ENCODE data around the gene BLTP2.
"Not testable (repeated sequence)": the region's sequence is repeated elsewhere in the genome, so short reads cannot be mapped to it uniquely, and the experiment has no call there.

The BLTP2 gene

DNA sequence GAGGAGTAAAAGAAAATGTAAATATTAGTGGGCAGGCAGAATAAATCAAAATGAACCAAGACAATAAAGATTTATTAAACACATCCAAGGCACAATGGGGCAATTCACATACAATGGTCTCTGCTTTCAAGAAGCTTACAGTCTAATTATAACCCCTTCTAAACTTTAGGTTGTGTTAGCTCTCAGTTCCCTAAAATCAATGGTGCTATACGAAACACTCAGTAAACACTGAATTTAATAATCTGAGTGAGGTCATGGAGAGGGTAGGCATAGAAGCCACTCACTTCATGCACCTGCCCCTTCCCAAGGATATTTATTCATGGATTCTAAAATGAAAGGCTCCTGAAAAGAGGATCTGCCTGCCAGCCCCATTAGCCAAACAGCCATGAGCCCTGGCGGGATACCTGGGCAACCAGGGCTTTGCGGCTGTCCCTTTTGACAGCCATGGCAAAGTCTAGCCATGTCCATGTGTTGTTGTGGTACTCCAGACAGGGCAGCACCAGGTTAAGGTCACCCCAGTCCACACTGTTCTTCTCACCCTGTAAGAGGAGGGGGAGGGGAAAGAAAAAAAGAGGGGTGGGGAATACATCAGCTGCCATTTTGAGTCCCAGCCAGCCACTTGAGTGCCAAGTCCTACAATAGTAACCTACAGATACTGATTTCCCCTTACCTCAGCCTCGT is 29.6 kb downstream of the BLTP2 start:
- no peak overlapping the region for H3K4me3 ChIP-seq (ENCODE audit: low read depth, low read length)
- TF ChIP-seq, protein P1, sequence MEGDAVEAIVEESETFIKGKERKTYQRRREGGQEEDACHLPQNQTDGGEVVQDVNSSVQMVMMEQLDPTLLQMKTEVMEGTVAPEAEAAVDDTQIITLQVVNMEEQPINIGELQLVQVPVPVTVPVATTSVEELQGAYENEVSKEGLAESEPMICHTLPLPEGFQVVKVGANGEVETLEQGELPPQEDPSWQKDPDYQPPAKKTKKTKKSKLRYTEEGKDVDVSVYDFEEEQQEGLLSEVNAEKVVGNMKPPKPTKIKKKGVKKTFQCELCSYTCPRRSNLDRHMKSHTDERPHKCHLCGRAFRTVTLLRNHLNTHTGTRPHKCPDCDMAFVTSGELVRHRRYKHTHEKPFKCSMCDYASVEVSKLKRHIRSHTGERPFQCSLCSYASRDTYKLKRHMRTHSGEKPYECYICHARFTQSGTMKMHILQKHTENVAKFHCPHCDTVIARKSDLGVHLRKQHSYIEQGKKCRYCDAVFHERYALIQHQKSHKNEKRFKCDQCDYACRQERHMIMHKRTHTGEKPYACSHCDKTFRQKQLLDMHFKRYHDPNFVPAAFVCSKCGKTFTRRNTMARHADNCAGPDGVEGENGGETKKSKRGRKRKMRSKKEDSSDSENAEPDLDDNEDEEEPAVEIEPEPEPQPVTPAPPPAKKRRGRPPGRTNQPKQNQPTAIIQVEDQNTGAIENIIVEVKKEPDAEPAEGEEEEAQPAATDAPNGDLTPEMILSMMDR (conservative IDR thresholded peaks at IDR 0.05; ENCODE audit: low read depth, low read length): no peak
- no peak for DNase-seq (ENCODE audit: low read depth)

DNA sequence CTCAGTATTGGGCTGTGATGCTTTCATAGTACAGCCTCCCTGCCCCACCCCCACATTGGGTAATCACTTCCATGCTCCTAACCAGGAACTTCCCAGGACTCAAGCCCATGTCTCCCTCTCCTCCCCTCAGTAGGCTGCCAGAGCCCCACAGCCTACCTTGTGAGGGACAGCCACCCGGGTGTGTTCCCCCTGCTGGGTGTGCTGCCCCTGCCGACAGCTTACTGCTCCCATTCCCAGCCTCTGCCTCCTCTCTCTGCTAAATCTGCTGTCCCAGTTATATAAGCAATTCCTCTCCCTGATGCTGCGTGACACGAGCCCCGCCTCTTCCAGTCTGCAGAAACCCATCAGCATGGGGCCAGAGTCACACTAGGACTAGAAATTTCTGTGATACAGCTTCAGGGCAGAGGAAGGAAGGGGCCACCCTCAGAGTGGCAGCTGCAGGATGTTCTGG is 31.0 kb downstream of the BLTP2 start, which contains the start of gene RSKR:
RSKR (minus strand) TSS at position 255 of the 451 bp plus-strand sequence; CDS start at position 231, 24 bp downstream.
- no peak for DNase-seq (ENCODE audit: low read depth)
- TF ChIP-seq, protein P1 (conservative IDR thresholded peaks at IDR 0.05; ENCODE audit: low read depth, low read length): no peak
- H3K4me3 ChIP-seq (ENCODE audit: low read depth, low read length): no peak within 1 kb of the TSS

DNA sequence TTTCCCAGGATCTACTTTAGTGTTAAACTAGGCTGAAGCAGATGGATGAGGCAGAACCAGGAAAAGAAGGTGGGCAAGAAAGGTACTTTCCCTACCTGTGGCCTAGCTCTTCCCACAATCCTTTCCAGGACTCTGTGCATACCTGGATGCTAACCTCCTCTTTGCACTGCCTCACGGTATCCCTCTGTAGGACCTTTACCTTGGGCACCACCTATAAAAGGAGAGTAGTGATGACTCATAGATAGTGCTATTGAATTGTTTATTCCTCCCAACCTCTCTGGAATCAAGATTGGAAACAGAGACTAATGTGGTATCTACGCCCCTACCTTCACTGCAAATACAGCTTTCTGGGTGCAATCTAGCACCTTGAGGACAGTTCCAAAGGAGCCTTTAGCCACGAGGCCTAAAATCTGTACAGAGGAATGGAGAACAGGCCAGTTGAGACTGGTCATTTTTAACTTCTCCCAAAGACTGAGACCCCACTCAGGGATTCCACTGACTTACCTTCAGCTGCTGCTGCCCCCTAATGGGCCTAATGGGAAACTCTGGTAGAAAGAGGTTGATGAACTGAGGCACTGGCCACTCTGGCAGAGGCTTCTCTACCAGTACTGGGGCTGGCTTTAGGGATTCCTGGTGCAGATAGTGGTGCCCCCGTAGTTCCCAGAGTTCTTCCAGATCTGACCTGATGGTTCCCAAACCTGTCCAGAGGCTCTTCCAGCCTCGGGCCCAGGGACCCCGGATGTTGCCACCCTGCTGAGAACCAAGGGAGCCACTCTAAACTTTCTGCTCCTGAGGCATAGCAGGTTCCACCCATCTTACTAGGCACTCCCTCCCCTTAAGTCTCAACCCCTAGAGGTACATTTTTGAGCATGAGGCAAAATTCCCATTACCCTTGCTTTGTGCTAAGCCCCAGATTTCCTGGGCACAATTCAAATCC is 31.8 kb downstream of the BLTP2 start:
- H3K4me3 ChIP-seq (ENCODE audit: low read depth, low read length): no peak overlapping the region
- peak; percentile 70 for DNase-seq (ENCODE audit: low read depth)
- TF ChIP-seq, protein P1 (conservative IDR thresholded peaks at IDR 0.05; ENCODE audit: low read depth, low read length): peak; percentile 86

DNA sequence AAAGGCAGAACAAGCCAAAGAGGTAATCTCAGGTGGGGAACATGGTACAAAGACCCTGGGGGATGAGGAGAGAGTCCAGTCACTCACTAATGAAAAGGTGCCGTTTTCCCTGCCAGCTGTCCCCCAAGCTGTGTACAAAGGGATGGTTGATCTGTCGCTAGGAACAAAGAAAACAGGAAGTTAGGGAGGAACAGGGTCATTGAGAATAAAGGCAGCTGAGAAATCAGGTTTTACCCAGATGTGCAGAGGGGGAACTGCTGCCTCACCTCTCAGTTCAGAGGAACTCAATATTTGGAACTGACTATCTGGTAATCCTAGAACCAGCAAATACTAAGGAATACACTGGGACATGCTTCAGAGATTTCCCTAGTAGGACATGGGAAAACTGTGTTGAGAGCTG is 32.4 kb downstream of the BLTP2 start:
- DNase-seq (ENCODE audit: low read depth): no peak
- TF ChIP-seq, protein P1 (conservative IDR thresholded peaks at IDR 0.05; ENCODE audit: low read depth, low read length): no peak
- H3K4me3 ChIP-seq (ENCODE audit: low read depth, low read length): no peak overlapping the region

DNA sequence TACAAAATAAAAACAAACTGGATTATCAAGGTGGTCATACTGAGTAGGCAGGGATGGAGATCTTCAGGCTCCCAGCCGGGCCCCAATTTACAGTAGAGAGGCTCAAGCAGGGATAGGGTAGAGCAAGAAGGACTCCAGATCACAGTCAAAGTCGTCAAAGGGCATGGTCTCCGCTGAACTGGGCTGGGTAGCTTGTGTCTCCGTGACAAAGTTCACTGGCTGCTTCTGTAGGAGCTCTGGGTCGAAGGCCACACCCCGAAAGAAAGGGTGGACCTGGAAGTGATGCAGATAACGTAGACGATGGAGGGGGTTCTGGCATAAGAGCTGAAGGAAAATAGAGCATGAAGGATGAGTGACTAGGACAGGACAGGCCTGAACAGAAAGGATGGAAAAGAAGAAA is 34.6 kb downstream of the BLTP2 start:
- TF ChIP-seq, protein P1 (conservative IDR thresholded peaks at IDR 0.05; ENCODE audit: low read depth, low read length): no peak
- no peak overlapping the region for H3K4me3 ChIP-seq (ENCODE audit: low read depth, low read length)
- no peak for DNase-seq (ENCODE audit: low read depth)

DNA sequence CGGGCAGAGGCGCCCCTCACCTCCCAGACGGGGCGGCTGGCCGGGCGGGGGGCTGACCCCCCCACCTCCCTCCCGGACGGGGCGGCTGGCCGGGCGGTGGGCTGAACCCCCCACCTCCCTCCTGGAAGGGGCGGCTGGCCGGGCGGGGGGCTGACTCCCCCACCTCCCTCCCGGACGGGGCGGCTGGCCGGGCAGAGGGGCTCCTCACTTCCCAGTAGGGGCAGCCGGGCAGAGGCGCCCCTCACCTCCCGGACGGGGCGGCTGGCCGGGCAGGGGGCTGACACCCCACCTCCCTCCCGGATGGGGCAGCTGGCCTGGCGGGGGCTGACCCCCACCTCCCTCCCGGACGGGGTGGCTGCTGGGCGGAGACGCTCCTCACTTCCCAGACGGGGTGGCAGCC is 40.9 kb downstream of the BLTP2 start:
- H3K4me3 ChIP-seq (ENCODE audit: low read depth, low read length); DNase-seq (ENCODE audit: low read depth): not testable (repeated sequence)

All from choroid plexus epithelial cell (primary cell).